IPS DF 6.9 (cell line): ENCODE data around the gene APOA1.

Experiments
- DNase-seq: peaks from one replicate; pipeline ENCODE4 v3.0.0-alpha.2; 2013; ENCODE audit warnings: low read depth, low spot score
- H3K27ac ChIP-seq: one replicate; pipeline ENCODE4 v1.5.1; 2013; ENCODE audit warnings: low read length, control low read depth
- H3K27me3 ChIP-seq: 2 replicates; pipeline ENCODE4 v1.6.1; 2013; ENCODE audit warnings: mild to moderate bottlenecking, low read length; ENCODE audit not compliant: control insufficient read depth, insufficient read depth
- H3K36me3 ChIP-seq: 2 replicates; pipeline ENCODE4 v1.6.1; 2013; ENCODE audit warnings: low read length; ENCODE audit not compliant: control insufficient read depth, insufficient read depth
- H3K4me1 ChIP-seq: 2 replicates; pipeline ENCODE4 v1.6.1; 2013; ENCODE audit warnings: low read length; ENCODE audit not compliant: control insufficient read depth, insufficient read depth
- H3K4me3 ChIP-seq: 2 replicates; pipeline ENCODE4 v1.5.1; 2013; ENCODE audit warnings: mild to moderate bottlenecking, low read length
- H3K9me3 ChIP-seq: 2 replicates; pipeline ENCODE4 v1.6.1; 2013; ENCODE audit warnings: low read length, inconsistent platforms; ENCODE audit not compliant: control insufficient read depth, insufficient read depth
- WGBS: extraction: QIAGEN DNeasy Blood & Tissue Kit; methylation state at CpG from one replicate; pipeline ENCODE4 v1.1.7; 2013; ENCODE audit warnings: mixed read lengths, missing lambda C conversion rate; ENCODE audit not compliant: insufficient read length, insufficient coverage; 5-methylcytosine and 5-hydroxymethylcytosine counted together

The APOA1 gene

DNA sequence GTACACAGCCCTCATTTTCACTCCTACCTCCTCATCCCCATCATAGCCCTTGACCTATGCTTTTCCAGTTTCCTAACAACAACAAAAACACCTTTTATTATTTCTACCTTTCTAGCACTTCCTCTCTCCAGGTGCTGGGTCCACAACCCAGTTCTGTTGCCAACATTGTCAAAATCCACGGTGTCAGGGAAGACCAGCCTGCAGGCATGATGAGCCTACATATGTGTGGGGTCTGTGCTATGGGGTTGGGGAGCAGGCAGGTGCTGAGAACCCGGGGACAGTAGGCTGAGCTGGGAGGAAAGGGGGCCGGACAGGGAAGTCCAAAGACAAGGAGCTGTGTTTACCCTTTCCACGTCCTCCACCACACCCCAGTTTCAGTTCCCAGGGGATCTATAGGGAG lies 48.9 kb downstream of the APOA1 start:
- H3K9me3 ChIP-seq: no peaks in the 10 kb centered on the region
- H3K27ac ChIP-seq: no peak overlapping the region
- H3K4me1 ChIP-seq: peaks cover 4% of the 10 kb centered on the region
- H3K36me3 ChIP-seq: peaks cover 19% of the 10 kb centered on the region
- no peak for DNase-seq
- no CpG with 5 or more reads among the region's 4 CpGs for whole genome bisulfite sequencing
- H3K27me3 ChIP-seq: no peaks in the 10 kb centered on the region
- H3K4me3 ChIP-seq: peak overlapping the region; percentile 78; the same call in 1 of the 2 replicates

GRCh38 chr11:116787786-116788486 lies 49.5 kb downstream of the APOA1 start, which contains the start of gene ZPR1:
TSS of gene ZPR1 (minus strand) at chr11:116788023. CDS start at chr11:116787990, 33 bp downstream.
- Histone ChIP-seq H3K9me3 (no peaks in the 10 kb centered on the region), H3K36me3 (peaks cover 25% of the 10 kb centered on the region), H3K27me3 (no peaks in the 10 kb centered on the region), H3K4me1 (peaks cover 4% of the 10 kb centered on the region), H3K4me3 (peak within 1 kb of the TSS; percentile 78), H3K27ac (no peak within 1 kb of the TSS)
- WGBS: no CpG with 5 or more reads among the region's 56 CpGs
- DNase-seq: no peak

DNA sequence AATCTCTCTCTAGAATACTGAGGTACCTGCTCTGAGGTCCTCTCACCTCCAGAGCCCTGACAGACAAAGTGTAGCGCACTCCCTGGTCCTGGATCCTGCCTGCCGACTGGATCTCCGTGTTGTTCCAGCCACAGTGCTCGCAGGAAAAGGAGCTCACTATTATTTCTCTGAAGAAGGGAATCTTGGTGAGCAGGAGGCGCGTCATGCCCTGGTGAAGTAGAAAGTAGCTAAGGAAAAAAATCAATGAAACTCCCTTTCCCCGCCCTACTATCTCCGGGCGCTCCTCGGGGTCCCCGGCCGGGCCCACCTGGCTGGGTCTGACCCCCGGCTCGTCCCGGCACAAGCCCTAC lies 50.0 kb downstream of the APOA1 start:
- no peak for DNase-seq

GRCh38 chr11:116786966-116787365 lies 50.5 kb downstream of the APOA1 start:
- no CpG with 5 or more reads among the region's 5 CpGs for WGBS
- peaks cover 29% of the 10 kb centered on the region for H3K36me3 ChIP-seq
- no peaks in the 10 kb centered on the region for H3K9me3 ChIP-seq
- no peak for DNase-seq
- H3K27me3 ChIP-seq: no peaks in the 10 kb centered on the region
- H3K4me3 ChIP-seq: peak overlapping the region; percentile 6; the same call in 1 of the 2 replicates
- H3K4me1 ChIP-seq: peaks cover 4% of the 10 kb centered on the region
- H3K27ac ChIP-seq: no peak overlapping the region

More for the DNA sequence above, 50.0 kb downstream of the APOA1 start:
- no CpG with 5 or more reads among the region's 15 CpGs for WGBS
- Histone ChIP-seq H3K4me1 (peaks cover 4% of the 10 kb centered on the region), H3K27ac (no peak overlapping the region), H3K36me3 (peaks cover 29% of the 10 kb centered on the region), H3K27me3 (no peaks in the 10 kb centered on the region), H3K9me3 (no peaks in the 10 kb centered on the region), H3K4me3 (peak overlapping the region; percentile 78)

DNA sequence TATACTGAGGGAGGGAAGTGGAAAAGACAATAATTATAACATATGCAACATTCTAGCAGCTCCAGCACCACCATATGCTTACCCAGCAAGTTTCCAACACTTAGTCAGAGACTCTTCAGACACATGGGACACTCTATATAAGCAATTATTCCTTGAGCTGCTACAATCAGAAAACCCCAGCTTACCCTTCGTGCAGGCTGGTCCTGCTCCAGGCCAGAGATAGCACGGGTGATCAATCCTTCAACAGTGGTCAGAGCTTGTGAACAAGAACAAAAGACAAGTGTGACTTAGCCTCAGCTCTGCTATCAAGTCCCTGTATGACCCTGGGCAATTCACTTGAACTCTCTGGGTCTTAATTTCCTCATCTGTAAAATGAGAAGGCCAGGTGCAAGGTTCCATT lies 51.1 kb downstream of the APOA1 start:
- no peaks in the 10 kb centered on the region for H3K27me3 ChIP-seq
- no CpG with 5 or more reads among the region's 2 CpGs for WGBS
- DNase-seq: no peak
- peaks cover 2% of the 10 kb centered on the region for H3K4me1 ChIP-seq
- no peaks in the 10 kb centered on the region for H3K9me3 ChIP-seq
- peaks cover 29% of the 10 kb centered on the region for H3K36me3 ChIP-seq
- H3K4me3 ChIP-seq: no peak overlapping the region
- no peak overlapping the region for H3K27ac ChIP-seq
